SK-N-MC (cell line): ENCODE measurements around the gene LRRC74B.

Experiments used
- EZH2 ChIP-seq: fragments of 200-600 bp; sonication (generic); IDR thresholded peaks from one replicate; pipeline ENCODE4 v1.6.1; 2017; ENCODE audit warnings: antibody characterized with exemption
- FOXP2 ChIP-seq: optimal IDR thresholded peaks from 2 replicates; pipeline ENCODE3; 2011; ENCODE audit warnings: mild to moderate bottlenecking, moderate library complexity; ENCODE audit not compliant: insufficient read depth; ENCODE audit errors: extremely low read length, control extremely low read depth
- POLR2AphosphoS5 ChIP-seq: IDR thresholded peaks from 2 replicates; pipeline ENCODE4 v1.6.1; 2012; ENCODE audit warnings: mild to moderate bottlenecking, low read depth, low read length, borderline replicate concordance

DNA sequence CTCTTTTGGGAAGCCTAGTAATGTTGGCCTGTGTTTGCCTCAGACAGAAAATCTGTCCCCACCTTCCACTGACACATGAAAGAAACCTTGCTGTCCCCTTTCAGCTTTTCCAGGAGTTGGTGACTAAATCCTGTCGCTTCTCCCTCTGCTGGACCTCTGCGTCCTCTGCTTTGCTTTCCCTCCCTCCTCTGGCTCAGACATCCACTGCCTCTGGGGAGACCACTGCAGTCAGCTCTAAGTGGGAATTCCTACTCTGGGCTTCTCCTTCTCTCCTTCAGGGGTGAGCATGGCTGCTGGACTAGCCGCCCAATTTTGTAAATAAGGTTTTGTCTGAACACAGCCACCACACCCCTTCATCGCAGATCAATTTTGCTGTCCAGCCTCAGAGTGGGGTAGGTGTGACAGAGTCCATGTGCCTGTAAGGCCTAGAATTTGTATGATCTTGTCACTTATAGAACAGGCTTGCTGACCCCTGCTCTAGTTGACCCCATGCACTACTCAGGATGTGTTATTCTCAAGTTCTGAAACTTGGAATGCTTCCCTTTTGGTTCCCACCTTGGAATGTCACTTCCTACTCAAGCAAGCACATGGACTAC is 23.0 kb downstream of the LRRC74B start:
- TF ChIP-seq POLR2AphosphoS5 (no peak), EZH2 (no peak), FOXP2 (no peak)
